ENCODE data around the gene CFAP100. TPM values are rescaled to one million over a fixed set of nuclear protein-coding genes. Genes with fewer than 3 reads are reported as not detected.

The CFAP100 gene
- polyA plus RNA-seq, 4 donors = 0.40 to 3.0 (median 1.7) TPM

- no peak for DNase-seq (ENCODE audit: low read depth in 4 of 4, low spot score in 2 of 4)
These were observed 20.8 kb upstream of the CFAP100 start for GRCh38 chr3:126373682-126374601.

- DNase-seq (ENCODE audit: low read depth in 4 of 4, low spot score in 2 of 4) = no peak
These were observed 18.8 kb upstream of the CFAP100 start for GRCh38 chr3:126375835-126376331.

- no peak for DNase-seq (ENCODE audit: low read depth in 4 of 4, low spot score in 2 of 4)
These were observed 18.3 kb upstream of the CFAP100 start for GRCh38 chr3:126376444-126376843.

DNA sequence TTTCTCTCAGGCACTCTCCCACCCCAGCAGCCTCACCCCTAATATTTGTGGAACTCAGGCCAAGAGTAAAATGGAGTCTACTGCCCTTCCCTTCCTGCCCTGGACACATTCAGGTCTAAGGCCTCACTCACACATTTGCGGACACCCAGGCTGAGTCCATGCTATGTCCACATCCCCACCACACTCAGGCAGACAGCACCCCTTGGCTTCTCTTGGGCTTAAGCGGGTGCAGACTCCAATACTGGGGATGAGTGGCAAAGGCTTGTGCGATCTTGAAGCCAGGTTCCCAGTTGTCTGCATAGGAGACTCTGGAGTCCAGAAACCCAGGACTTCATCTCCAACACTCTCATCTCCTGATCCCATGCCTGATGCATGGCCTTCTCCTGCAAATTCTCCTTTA lies 17.5 kb upstream of the CFAP100 start:
- DNase-seq (ENCODE audit: low read depth in 4 of 4, low spot score in 2 of 4) = no peak

DNA sequence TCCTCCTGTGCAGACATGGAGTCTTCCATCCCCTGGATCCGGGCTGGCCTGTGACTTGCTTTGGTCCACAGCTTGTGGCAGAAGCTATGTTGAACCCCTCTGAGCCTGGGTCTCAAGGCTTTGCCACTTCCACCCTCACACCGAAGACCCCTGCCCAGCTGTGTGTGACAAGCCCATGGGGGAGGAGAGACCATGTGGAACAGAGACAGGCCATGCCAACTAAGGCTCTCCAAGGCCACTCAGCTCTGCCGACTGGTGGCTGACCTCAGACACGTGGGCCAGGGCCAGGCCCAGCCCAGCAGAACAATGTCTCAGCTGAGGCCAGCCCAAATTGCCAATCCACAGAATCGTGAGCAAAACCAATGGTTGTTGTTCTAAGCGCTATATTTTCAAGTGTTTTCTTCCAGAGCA lies 16.4 kb upstream of the CFAP100 start:
- no peak for DNase-seq (ENCODE audit: low read depth in 4 of 4, low spot score in 2 of 4)

DNA sequence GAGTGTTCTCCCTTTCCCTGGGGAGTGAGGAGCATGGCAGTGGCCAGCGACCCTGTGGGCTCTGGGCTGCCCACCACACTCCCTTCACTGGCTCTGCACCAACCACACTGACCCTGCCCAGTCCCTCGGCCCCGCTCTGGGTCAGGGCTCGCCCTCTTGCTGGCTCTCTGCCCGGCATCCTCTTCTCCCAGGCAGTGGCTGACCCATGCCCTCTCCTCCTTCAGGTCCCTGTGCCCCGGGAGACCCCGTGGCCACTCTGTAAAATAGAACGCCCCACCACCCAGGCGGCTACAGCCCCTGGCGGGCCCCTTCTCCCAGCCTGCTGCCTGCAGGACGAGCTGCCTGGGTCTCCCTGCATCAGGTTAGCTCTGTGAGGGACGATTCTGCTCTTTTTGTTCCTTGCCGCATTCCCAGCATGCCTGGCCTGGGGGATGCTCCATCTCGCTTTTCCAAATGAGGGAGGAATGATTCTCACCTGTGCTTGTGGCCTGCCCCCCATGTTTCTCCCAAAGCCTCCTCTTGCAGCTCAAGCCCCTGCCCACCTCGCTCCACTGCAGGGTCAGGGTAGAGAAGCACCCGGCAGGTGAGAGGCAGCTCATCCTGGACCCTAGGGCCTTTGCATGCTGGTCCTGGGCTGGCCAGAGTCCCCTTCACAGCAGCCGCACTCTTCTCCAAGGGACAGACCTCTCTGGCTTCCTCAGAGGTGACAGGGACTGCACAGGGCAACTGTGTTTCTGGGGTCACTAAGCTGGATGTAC lies 14.5 kb upstream of the CFAP100 start:
- DNase-seq (ENCODE audit: low read depth in 4 of 4, low spot score in 2 of 4) = no peak

- no peak for DNase-seq (ENCODE audit: low read depth in 4 of 4, low spot score in 2 of 4)
These were observed 12.7 kb upstream of the CFAP100 start for GRCh38 chr3:126381966-126382365.

- peak in 3 of 4 donors; percentile 67 to 76 (median 72) for DNase-seq (ENCODE audit: low read depth in 4 of 4, low spot score in 2 of 4)
These were observed 5.5 kb upstream of the CFAP100 start for GRCh38 chr3:126389112-126389793.

DNA sequence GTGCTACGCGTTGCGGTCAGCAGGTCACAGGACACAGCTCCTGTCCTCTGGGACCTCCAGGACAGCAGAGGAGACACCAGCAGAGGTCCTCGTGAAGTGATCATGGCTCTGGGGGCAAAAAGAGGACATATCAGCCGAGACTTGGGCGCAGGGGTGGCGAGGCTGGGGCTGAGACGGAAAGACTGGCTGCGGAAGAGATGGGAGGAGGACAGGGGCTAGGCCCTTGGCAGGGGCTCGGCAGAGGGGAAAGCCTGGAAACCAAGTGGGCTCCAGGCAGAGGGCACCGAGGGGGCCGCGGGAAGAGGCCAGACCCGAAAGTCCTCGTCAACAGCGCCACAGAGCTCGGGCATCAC lies 4.9 kb upstream of the CFAP100 start:
- no peak for DNase-seq (ENCODE audit: low read depth in 4 of 4, low spot score in 2 of 4)

- DNase-seq (ENCODE audit: low read depth in 4 of 4, low spot score in 2 of 4) = no peak
These were observed 4.5 kb upstream of the CFAP100 start for GRCh38 chr3:126390201-126390600.

- DNase-seq (ENCODE audit: low read depth in 4 of 4, low spot score in 2 of 4) = no peak
These were observed 4.0 kb upstream of the CFAP100 start for GRCh38 chr3:126390751-126391150.

DNA sequence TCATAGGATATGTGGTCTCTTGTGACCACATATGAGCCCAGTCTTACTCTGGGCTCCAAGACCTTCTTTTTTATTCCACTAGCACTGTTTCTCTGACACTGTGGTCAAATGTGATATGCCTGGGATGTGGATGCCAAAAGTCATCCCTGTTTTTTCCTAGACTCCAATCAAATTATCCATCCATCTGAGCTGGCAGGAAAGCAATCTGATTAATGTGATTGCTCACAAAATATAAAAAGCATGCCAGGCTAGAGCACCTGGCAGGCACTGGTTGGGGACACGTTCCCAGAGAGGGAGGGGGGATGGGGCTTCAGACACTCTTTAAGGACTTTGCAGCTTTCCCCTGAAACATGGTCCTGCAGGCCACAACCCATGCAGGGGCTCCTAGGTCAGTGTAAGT lies 3.1 kb upstream of the CFAP100 start:
- no peak for DNase-seq (ENCODE audit: low read depth in 4 of 4, low spot score in 2 of 4)

DNA sequence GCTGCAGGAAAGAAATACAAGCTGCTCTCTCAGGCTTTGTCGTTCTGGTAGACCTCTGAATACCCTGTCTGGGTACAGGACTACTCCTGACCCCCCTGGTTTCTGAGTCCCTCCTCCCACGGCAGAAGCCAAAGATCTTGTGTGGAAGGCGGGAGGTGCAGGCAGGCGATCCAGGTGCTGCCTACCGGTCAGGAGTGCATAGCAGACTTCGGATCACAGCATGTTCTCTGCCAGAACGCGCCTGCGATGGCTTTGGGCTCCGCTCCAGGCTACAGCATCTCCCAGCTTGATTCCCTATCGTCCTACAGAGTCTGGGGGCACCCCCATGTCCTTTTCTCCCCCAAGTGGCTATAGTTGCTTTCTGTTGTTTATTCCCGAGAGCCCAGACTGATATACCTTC lies 2.5 kb upstream of the CFAP100 start:
- no peak for DNase-seq (ENCODE audit: low read depth in 4 of 4, low spot score in 2 of 4)

DNA sequence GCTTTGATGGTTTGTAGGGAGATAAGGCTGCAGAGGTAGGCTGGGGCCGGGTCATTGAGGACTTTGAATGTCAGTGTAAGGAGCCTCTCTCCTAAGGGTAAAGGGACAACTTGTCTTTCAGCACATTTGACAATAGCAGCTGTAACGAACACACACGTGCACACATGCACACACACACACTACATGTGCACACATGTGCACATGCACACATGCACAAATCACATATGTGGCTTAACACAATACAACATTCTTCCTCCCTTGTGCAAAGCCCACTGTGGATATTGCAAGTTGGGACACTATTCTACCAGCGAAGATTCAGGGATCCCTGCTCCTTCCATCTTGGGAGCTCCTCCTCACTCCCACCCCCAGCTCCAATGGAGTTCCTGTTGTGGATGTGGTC lies 1.1 kb upstream of the CFAP100 start:
- DNase-seq (ENCODE audit: low read depth in 4 of 4, low spot score in 2 of 4) = no peak

DNA sequence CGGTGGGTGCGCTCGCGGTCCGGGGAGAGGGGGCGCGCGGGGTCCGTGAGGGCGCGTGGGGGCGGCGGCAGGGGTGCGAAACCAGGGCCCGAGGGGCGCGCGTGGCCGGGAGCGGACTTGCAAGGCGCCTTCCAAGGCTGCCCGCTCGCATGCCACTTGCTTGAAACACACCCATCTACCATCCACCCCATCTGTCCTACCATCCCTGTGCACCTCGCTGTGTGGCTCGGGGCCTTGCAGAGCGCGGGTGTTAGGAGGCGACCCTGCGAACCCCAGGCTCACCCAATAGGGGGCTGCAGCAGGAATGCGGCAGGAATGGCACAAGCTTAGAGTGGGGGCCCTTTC lies 240 bp downstream of the CFAP100 start:
- DNase-seq (ENCODE audit: low read depth in 4 of 4, low spot score in 2 of 4) = no peak

GRCh38 chr3:126395846-126396513 lies 1.3 kb downstream of the CFAP100 start:
- no peak for DNase-seq (ENCODE audit: low read depth in 4 of 4, low spot score in 2 of 4)

DNA sequence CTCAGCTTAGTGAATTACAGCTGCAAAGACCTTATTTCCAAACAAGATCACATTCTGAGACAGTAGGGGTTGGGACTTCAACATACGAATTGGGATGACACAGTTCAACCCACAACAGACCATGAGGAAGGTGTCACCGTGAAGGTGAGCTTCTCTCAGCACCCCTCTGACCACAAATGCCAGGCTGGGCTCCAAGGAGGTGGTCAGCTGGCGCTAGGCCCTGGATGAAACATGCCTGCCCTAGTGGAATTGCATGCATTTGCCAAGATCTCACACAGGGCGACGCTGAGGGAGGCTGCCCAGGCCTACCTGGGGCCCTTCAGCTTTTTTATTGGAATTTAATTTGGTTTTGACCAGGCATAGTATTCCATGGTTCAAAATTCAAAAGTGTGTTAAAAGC lies 1.8 kb downstream of the CFAP100 start:
- DNase-seq (ENCODE audit: low read depth in 4 of 4, low spot score in 2 of 4) = no peak

DNA sequence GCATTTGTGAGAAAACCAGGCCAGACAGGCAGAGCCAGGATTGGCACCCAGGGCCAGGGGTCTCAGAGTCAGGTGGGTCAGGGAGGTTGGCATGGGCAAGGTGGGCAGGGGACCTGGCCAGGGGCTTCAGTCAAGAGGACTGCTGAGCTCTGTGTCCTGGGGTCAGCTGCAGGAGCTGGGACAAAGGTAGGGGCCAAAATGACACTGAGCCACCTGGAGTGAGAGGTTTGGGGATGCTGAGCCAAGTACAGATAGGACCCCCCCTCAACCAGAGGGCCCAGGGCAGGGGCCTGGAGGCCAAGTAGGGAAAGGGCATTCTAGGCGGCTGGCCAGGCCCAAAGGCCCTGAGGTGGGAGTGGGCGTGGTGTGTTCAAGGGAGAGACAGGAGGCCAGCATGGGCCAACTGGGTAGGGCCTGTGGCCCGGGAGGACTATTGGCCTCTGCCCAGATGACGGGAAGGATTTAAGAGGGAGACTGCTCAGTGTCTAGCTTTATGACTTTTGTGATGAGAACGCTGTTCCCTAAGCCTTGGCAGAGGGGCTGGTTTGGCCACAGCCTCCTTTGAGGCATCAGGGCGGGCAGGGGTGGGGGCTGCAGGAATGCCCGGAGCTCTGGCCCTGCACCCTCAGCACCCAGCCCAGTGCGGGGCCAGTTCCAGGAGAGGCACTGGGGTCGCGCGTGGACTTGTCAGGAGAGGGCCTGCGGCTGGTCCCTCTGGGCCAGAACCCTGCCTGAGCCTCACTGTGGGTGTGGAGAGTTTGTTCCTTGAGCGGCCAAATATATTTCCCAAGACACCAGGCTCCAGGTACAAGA lies 3.1 kb downstream of the CFAP100 start:
- DNase-seq (ENCODE audit: low read depth in 4 of 4, low spot score in 2 of 4) = no peak

- DNase-seq (ENCODE audit: low read depth in 4 of 4, low spot score in 2 of 4) = no peak
These were observed 4.0 kb downstream of the CFAP100 start for GRCh38 chr3:126398423-126399350.

All from left renal cortex interstitium (tissue), 4 donors.